ENCODE results near the gene LMTK3.

GRCh38 chr19:48502350-48503018, 9.2 kb downstream of the LMTK3 start:
- TF ChIP-seq CTCF (conservative IDR thresholded peaks at IDR 0.05; ENCODE audit: low read depth, low read length), result no peak
- no peak for TF ChIP-seq MXI1 (IDR thresholded peaks at IDR 0.05; ENCODE audit: borderline replicate concordance, low read depth, low read length)
- no peak for TF ChIP-seq POLR2A (IDR thresholded peaks at IDR 0.05; ENCODE audit: low read depth, low read length)
- TF ChIP-seq RAD21 (IDR thresholded peaks at IDR 0.05; ENCODE audit: low read length), result no peak
- TF ChIP-seq MAFK (IDR thresholded peaks at IDR 0.05; ENCODE audit: low read depth, low read length), result no peak
- TF ChIP-seq SMC3 (IDR thresholded peaks at IDR 0.05; ENCODE audit: low read depth, low read length), result no peak
- TF ChIP-seq CEBPB (IDR thresholded peaks at IDR 0.05; ENCODE audit: low read depth, low read length), result no peak
- no peak for TF ChIP-seq RCOR1 (IDR thresholded peaks at IDR 0.05; ENCODE audit: insufficient replicate concordance, low read length)
- TF ChIP-seq FOS (IDR thresholded peaks at IDR 0.05; ENCODE audit: low read depth, low read length), result no peak
- TF ChIP-seq MAZ (IDR thresholded peaks at IDR 0.05; ENCODE audit: borderline replicate concordance, low read depth, low read length), result no peak

Data from IMR-90 (cell line).